Measurements from ENCODE around the gene TMPRSS11D.

DNA sequence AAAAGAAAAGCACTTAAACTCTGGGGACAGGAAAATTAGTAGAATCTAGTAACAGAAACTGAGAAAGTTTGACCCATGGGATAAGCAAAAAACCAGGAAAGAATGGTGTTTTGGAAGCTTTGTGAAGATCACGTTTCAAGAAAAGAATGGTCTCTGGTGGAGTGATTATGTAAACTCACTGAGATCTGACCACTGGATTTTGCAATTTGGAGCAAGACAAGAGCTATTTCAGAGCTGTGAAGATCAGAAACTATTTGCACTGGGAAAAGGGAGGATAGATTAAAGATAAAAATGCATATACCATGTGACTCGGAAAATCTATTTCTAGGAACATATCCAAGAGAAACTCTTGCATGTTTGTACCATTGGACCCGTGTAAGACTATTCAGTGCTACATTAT, 4.3 kb downstream of the TMPRSS11D start:
- TF ChIP-seq CTCF (conservative IDR thresholded peaks at IDR 0.05) (no peak), EZH2 (IDR thresholded peaks at IDR 0.05; ENCODE audit: low read depth) (no peak)
